Suprapubic skin (tissue), 4 donors: ENCODE measurements around the gene GLIS1. TPM values are rescaled to one million over a fixed set of nuclear protein-coding genes. Genes with fewer than 3 reads are reported as not detected.

ENCODE experiments used
- DNase-seq, 2 donors: peaks; one replicate each; pipeline ENCODE4 v3.0.0-alpha.2; 2019; ENCODE audit warnings: low spot score in 2 of 2
- H3K27ac ChIP-seq: fragments of 200-600 bp; sonication (generic); one replicate; pipeline ENCODE4 v1.5.1; 2019
- H3K27me3 ChIP-seq: fragments of 200-600 bp; sonication (generic); one replicate; pipeline ENCODE4 v1.5.1; 2019
- H3K36me3 ChIP-seq: fragments of 200-600 bp; sonication (generic); one replicate; pipeline ENCODE4 v1.5.1; 2019
- H3K4me1 ChIP-seq: fragments of 200-600 bp; sonication (generic); one replicate; pipeline ENCODE4 v1.5.1; 2019
- H3K4me3 ChIP-seq: fragments of 200-600 bp; sonication (generic); one replicate; pipeline ENCODE4 v1.5.1; 2019; ENCODE audit warnings: mild to moderate bottlenecking
- H3K9me3 ChIP-seq: fragments of 200-600 bp; sonication (generic); one replicate; pipeline ENCODE4 v1.5.1; 2019
- CTCF ChIP-seq, 2 donors: fragments of 200-600 bp in 1 of 2; fragments of 450-650 bp in 1 of 2; sonication (generic) in 1 of 2; IDR thresholded peaks; one replicate each; pipeline ENCODE4 v1.5.1; 2016 to 2019; ENCODE audit warnings: antibody characterized with exemption in 2 of 2, mild to moderate bottlenecking in 1 of 2, moderate library complexity in 1 of 2
- EP300 ChIP-seq: sonication (generic); formaldehyde crosslinking; IDR thresholded peaks from one replicate; pipeline ENCODE4 v1.6.1; 2017; ENCODE audit warnings: antibody characterized with exemption
- POLR2A ChIP-seq, 2 donors: fragments of 450-650 bp; IDR thresholded peaks; one replicate each; pipeline ENCODE4 v1.6.1; 2017; ENCODE audit warnings: antibody characterized with exemption in 2 of 2, mild to moderate bottlenecking in 2 of 2, moderate library complexity in 2 of 2
- POLR2AphosphoS5 ChIP-seq, 3 donors: sonication (generic); formaldehyde crosslinking; IDR thresholded peaks; one replicate each; pipeline ENCODE4 v1.6.1; 2017; ENCODE audit warnings: antibody characterized with exemption in 3 of 3
- WGBS: methylation state at CpG from one replicate; pipeline ENCODE4 v1.1.5; 2018; 5-methylcytosine and 5-hydroxymethylcytosine counted together
- total RNA-seq, 4 donors: library from RNA; depleted of rRNA; stranded (reverse); fragments of >200 nt; gene quantifications; one replicate each; pipeline ENCODE4 v1.1.0, GENCODE V29; 2016

GLIS1 gene
- total RNA-seq, 4 donors from 2014 or later, result 0.34 to 1.5 (median 0.59) TPM

DNA sequence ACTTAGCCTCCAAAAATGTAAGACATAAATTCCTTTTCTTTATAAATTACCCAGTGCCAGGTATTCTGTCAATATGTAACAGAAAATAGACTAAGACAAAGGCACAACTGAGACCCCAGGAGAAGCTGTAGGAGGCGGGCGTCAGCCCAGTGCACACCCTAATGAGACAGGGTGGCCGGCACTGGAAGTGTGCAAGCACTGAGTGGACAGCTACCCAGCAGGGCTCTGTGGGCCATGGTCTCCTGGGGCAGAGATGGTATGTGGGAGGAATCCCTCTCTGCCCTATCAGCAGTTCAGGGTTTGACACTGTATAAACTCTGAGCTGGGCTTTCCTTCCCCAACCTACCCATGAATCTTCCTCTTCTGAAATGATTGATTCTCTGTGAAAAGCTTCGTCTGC, 139.5 kb downstream of the GLIS1 start:
- no peaks in the 10 kb centered on the region for H3K27me3 ChIP-seq
- WGBS, result 95% methylated on average over 4 of the region's 4 CpGs
- H3K4me3 ChIP-seq, result no peak overlapping the region
- no peaks in the 10 kb centered on the region for H3K4me1 ChIP-seq
- no peaks in the 10 kb centered on the region for H3K36me3 ChIP-seq
- DNase-seq, result no peak
- H3K9me3 ChIP-seq, result no peaks in the 10 kb centered on the region
- TF ChIP-seq CTCF (IDR thresholded peaks at IDR 0.05), result no peak
- no peak overlapping the region for H3K27ac ChIP-seq

DNA sequence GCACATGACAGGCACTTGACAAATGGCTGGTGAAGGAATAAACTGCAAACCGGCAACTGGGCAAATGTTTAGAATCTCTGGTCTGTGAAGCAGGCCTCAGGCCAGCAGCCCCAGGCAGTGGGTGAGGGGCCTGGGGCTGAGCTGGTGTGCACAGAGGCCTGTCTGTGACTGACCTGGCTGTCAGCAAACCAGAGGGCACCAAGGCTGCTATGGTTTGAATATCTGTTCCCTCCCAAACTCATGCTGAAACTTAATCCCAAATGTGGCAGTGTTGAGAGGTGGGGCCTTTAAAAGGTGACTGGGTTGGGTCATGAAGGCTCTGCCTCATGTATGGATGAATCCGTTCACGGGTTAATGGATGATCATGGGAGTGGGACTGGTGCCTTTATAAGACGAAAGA, 140.0 kb downstream of the GLIS1 start:
- H3K9me3 ChIP-seq, result no peaks in the 10 kb centered on the region
- 88% methylated on average over 4 of the region's 4 CpGs for WGBS
- DNase-seq, result peak in 1 of 2 donors; percentile 11
- no peaks in the 10 kb centered on the region for H3K27me3 ChIP-seq
- no peak overlapping the region for H3K4me3 ChIP-seq
- TF ChIP-seq POLR2AphosphoS5 (IDR thresholded peaks at IDR 0.05), result no peak
- no peak for TF ChIP-seq EP300
- no peak for TF ChIP-seq CTCF (IDR thresholded peaks at IDR 0.05)
- no peak for TF ChIP-seq POLR2A (IDR thresholded peaks at IDR 0.05)
- no peaks in the 10 kb centered on the region for H3K36me3 ChIP-seq
- H3K27ac ChIP-seq, result no peak overlapping the region
- no peaks in the 10 kb centered on the region for H3K4me1 ChIP-seq

DNA sequence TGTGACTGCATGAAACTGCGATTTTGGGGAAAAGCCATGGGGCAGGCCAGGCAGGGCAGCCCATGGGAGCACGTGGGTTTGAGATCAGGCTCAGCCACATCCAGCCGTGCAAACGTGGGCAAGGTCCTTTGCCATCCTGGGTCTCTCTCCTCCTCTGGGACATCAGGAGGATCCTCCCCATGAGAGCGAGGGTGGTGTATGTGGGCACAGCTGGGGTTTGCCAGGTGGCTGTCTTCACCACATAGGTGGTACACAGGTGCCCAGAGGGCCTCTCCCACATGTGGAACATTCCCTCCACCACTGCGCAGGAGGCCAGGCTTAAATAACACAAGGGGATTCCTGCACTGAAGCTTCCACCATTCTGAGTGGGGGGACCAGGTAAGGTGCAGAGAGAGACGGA, 143.1 kb downstream of the GLIS1 start:
- peaks cover 9% of the 10 kb centered on the region for H3K4me1 ChIP-seq
- WGBS, result 100% methylated on average over 3 of the region's 7 CpGs

DNA sequence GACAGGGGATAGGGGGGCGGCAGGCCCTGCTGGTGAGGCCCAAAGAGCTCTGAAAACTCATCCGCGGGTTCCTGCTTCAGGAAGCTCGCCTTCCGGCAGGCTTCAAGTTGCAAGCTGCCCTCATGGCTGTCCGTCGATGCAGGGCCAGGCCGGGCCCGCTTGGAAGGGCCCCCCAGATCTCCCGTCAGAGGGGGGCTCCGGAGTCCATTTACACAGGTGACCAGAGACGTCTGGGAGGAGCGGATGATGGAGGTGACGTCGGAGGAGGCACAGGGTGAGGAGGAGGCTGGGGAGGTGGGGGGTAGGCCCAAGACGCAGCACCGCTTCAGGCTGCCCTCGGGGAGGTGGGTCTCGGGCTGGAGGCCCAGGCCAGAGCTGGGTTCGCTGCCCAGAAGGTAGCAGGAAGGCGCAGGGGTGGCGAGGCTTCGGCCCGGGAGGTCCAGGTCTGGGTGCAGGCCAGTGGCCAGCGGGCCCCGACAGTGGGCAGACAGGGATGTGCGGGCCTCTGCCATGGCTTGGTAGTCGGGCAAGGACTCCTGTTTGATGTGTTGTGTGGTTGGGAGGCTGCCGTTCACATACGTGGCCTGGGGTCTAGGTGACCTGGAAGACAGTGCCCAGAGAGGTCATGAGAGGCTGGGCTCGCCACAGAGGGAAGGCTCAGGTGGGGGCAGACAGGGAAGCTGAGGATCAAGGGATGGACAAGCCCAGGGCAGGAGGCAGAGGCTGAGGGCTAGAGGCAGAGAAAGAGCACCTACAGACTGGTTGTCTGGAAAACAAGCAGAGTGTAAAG, 144.4 kb downstream of the GLIS1 start:
- Histone ChIP-seq H3K27ac (no peak overlapping the region), H3K27me3 (no peaks in the 10 kb centered on the region), H3K4me1 (peaks cover 9% of the 10 kb centered on the region), H3K36me3 (no peaks in the 10 kb centered on the region), H3K4me3 (no peak overlapping the region), H3K9me3 (no peaks in the 10 kb centered on the region)
- TF ChIP-seq EP300, result no peak
- TF ChIP-seq CTCF (IDR thresholded peaks at IDR 0.05), result no peak
- TF ChIP-seq POLR2A (IDR thresholded peaks at IDR 0.05), result no peak
- TF ChIP-seq POLR2AphosphoS5 (IDR thresholded peaks at IDR 0.05), result no peak
- peak in 1 of 2 donors; percentile 58 for DNase-seq
- WGBS, result 91% methylated on average over 26 of the region's 31 CpGs

More for the DNA sequence above, 143.1 kb downstream of the GLIS1 start:
- no peaks in the 10 kb centered on the region for H3K9me3 ChIP-seq
- TF ChIP-seq POLR2A (IDR thresholded peaks at IDR 0.05) (no peak), EP300 (no peak), CTCF (IDR thresholded peaks at IDR 0.05) (no peak)
- no peaks in the 10 kb centered on the region for H3K36me3 ChIP-seq
- no peak overlapping the region for H3K4me3 ChIP-seq
- no peak for DNase-seq
- H3K27ac ChIP-seq, result no peak overlapping the region
- H3K27me3 ChIP-seq, result no peaks in the 10 kb centered on the region

DNA sequence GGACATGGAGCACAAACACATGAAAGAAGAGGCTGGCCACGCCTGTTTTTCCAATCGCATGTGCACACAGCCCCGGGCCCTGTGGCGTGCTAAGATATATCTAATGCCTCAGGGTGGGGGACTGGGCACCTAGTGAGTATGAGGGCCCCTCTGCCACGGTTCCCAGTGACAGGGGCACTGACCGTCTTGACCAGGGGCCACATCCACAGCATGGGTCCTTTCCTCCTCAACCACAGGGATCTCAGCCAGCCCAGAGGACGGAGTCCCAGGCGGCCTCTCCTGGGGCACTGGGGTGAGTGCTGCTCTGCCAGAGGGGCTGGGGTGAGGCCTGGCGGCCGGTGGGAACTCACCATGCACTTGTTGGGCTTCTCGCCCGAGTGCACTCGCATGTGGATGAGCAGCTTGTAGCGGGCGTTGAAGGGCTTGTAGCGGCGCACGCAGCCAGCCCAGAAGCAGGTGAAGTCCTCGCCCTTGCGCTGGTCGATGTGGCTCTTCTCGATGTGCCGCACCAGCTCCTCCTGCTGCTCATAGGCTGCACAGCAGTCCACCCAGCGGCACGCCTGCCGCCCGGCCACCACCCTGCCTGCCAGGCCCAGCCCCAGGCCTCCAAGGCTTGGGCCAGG, 145.1 kb downstream of the GLIS1 start:
- Histone ChIP-seq H3K4me3 (no peak overlapping the region), H3K9me3 (no peaks in the 10 kb centered on the region), H3K36me3 (no peaks in the 10 kb centered on the region), H3K27ac (no peak overlapping the region), H3K27me3 (no peaks in the 10 kb centered on the region), H3K4me1 (peaks cover 9% of the 10 kb centered on the region)
- TF ChIP-seq POLR2A (IDR thresholded peaks at IDR 0.05) (no peak), CTCF (IDR thresholded peaks at IDR 0.05) (peak in 1 of 2 donors; percentile 22), POLR2AphosphoS5 (IDR thresholded peaks at IDR 0.05) (no peak), EP300 (no peak)
- 78% methylated on average over 12 of the region's 27 CpGs for WGBS
- DNase-seq, result peak in 1 of 2 donors; percentile 46
